ENCODE results near the gene CAPN10.

Gene CAPN10

GRCh38 chr2:240589375-240589774, 2.8 kb downstream of the CAPN10 start:
- no peak for DNase-seq (ENCODE audit: low spot score)

GRCh38 chr2:240589850-240590525, 3.5 kb downstream of the CAPN10 start:
- DNase-seq (ENCODE audit: low spot score): no peak

- DNase-seq (ENCODE audit: low spot score): no peak
Observed at GRCh38 chr2:240590681-240591111, 4.2 kb downstream of the CAPN10 start.

GRCh38 chr2:240591226-240591625, 4.7 kb downstream of the CAPN10 start:
- no peak for DNase-seq (ENCODE audit: low spot score)

GRCh38 chr2:240591784-240592183, 5.2 kb downstream of the CAPN10 start:
- no peak for DNase-seq (ENCODE audit: low spot score)

GRCh38 chr2:240593026-240593702, 6.6 kb downstream of the CAPN10 start:
- DNase-seq (ENCODE audit: low spot score): no peak

GRCh38 chr2:240593703-240594451, 7.3 kb downstream of the CAPN10 start:
- no peak for DNase-seq (ENCODE audit: low spot score)

GRCh38 chr2:240594511-240595380, 8.2 kb downstream of the CAPN10 start:
- no peak for DNase-seq (ENCODE audit: low spot score)

- DNase-seq (ENCODE audit: low spot score): no peak
Observed at GRCh38 chr2:240595381-240596079, 9.0 kb downstream of the CAPN10 start.

- no peak for DNase-seq (ENCODE audit: low spot score)
Observed at GRCh38 chr2:240596080-240596460, 9.5 kb downstream of the CAPN10 start.

- no peak for DNase-seq (ENCODE audit: low spot score)
Observed at GRCh38 chr2:240596491-240596931, 10.0 kb downstream of the CAPN10 start.

GRCh38 chr2:240597054-240597418, 10.5 kb downstream of the CAPN10 start:
- DNase-seq (ENCODE audit: low spot score): no peak

- DNase-seq (ENCODE audit: low spot score): no peak
Observed at GRCh38 chr2:240597419-240598181, 11.1 kb downstream of the CAPN10 start.

GRCh38 chr2:240598311-240598911, 11.9 kb downstream of the CAPN10 start:
- no peak for DNase-seq (ENCODE audit: low spot score)

GRCh38 chr2:240599141-240599583, 12.6 kb downstream of the CAPN10 start:
- no peak for DNase-seq (ENCODE audit: low spot score)

- DNase-seq (ENCODE audit: low spot score): no peak
Observed at GRCh38 chr2:240600451-240600961, 14.0 kb downstream of the CAPN10 start.

- DNase-seq (ENCODE audit: low spot score): no peak
Observed at GRCh38 chr2:240601061-240601830, 14.7 kb downstream of the CAPN10 start.

- DNase-seq (ENCODE audit: low spot score): no peak
Observed at GRCh38 chr2:240601831-240602160, 15.3 kb downstream of the CAPN10 start.

Measured in SW480 (cell line).